Uterus (tissue), 2 donors: ENCODE results near the gene KCNQ4.

Experiments
- POLR2A ChIP-seq, 2 donors: fragments of 450-650 bp; IDR thresholded peaks; one replicate each; pipeline ENCODE4 v1.6.1; 2016; ENCODE audit warnings: antibody characterized with exemption in 2 of 2, mild to moderate bottlenecking in 1 of 2, moderate library complexity in 1 of 2
- TF ChIP-seq, protein P1 (sequence below), 4 experiments: fragments of 200-600 bp in 2 of 4; fragments of 450-650 bp in 2 of 4; sonication (generic) in 2 of 4; IDR thresholded peaks; one replicate each; pipeline ENCODE4 v1.5.1; 2016 to 2019; ENCODE audit warnings: antibody characterized with exemption in 4 of 4, mild to moderate bottlenecking in 2 of 4, moderate library complexity in 1 of 4

DNA sequence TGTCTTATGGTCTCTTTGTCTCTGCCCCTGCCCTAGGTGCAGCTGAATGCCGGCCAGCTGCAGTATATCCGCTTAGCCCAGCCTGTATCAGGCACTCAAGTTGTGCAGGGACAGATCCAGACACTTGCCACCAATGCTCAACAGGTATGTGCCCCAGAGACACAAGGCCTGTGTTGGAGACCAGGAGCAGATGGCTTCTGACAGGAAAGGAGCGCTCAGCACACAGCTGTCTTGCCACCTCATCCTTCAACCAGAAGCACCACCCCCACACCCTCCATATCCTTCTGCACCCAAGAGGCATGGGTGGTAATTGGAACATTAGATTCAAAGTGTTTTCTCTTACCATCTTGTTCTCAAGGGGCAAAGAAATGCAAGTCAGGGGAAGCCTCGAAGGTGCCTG lies 17.0 kb upstream of the KCNQ4 start:
- TF ChIP-seq, protein P1, sequence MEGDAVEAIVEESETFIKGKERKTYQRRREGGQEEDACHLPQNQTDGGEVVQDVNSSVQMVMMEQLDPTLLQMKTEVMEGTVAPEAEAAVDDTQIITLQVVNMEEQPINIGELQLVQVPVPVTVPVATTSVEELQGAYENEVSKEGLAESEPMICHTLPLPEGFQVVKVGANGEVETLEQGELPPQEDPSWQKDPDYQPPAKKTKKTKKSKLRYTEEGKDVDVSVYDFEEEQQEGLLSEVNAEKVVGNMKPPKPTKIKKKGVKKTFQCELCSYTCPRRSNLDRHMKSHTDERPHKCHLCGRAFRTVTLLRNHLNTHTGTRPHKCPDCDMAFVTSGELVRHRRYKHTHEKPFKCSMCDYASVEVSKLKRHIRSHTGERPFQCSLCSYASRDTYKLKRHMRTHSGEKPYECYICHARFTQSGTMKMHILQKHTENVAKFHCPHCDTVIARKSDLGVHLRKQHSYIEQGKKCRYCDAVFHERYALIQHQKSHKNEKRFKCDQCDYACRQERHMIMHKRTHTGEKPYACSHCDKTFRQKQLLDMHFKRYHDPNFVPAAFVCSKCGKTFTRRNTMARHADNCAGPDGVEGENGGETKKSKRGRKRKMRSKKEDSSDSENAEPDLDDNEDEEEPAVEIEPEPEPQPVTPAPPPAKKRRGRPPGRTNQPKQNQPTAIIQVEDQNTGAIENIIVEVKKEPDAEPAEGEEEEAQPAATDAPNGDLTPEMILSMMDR (IDR thresholded peaks at IDR 0.05) = no peak
- no peak for TF ChIP-seq POLR2A (IDR thresholded peaks at IDR 0.05)
